Occipital lobe (tissue), 2 donors: ENCODE data around the gene FAM83E. TPM values are rescaled to one million over a fixed set of nuclear protein-coding genes. Genes with fewer than 3 reads are reported as not detected.
"Not testable (repeated sequence)": the region's sequence is repeated elsewhere in the genome, so short reads cannot be mapped to it uniquely, and the experiment has no call there.

ENCODE experiments used
- DNase-seq: peaks from one replicate; lab custom pipeline; 2025; lab: John Stamatoyannopoulos, UW
- total RNA-seq: library from RNA; depleted of rRNA; stranded (reverse); fragments of >200 nt; gene quantifications from one replicate; pipeline ENCODE4 v1.2.3, GENCODE V29; 2014

Gene FAM83E
- total RNA-seq, 1 donor from 2014 or later = 0.47 TPM

DNA sequence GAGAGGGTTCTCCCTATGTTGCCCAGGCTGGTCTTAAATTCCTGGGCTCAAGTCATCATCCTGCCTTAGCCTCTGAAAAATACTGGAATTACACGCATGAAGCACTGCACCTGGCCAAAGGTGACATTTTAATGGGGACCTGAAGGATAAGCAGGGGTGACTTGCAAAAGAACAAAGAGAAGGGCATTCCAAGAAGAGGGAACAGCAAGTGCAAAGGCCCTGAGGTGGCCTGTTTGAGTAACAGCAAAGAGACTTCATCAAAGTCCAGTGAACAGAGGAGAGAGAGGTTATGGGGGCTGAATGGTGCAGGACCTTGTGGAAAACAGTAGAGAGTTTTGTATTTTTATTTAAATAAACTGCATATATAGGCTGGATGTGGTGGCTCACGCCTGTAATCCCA, 27.0 kb upstream of the FAM83E start:
- no peak for DNase-seq

- DNase-seq = no peak
These were observed 24.9 kb upstream of the FAM83E start for GRCh38 chr19:48639483-48640375.

- DNase-seq = no peak
These were observed 24.0 kb upstream of the FAM83E start for GRCh38 chr19:48638831-48639381.

DNA sequence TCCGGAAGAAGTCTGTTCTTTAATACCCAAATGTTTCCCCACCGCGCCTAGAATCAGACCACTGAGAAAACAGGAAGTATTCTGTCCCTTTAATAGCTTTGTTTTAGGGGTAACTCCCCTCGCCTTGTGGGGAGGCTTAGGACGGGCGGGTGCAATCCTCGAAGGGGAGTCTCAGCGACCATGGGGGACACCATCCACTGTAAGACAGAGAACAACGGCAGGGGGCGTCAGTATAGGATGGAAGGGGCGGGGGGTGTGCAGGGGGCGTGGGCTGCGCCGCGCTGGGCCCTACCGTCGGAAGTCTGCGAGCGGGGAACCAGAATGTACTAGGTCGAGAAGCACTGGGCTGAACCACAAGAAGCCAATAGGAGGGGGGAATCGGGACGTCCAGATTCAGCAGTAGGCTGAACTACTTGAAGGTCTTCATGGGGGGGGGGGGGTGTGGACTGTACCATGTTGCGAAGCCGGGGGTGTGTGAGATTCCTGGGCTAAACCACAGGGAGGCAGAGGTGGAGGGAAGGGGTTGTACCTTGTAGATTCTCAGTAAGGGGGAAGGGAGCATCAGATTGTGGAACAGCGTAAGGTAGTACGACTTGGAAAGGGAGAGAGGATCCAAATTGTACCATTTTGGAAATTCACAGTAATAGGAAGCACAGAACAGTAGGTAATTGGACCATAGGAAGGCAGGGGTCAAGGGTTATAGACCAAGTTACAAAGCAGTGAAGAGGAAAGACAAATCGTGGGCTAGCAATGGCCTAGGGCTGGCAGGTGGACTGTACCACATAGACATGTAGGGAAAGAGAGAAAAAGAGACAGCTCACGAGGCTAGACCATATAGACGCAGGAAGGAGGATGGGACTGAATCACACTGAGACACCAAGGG, 23.3 kb upstream of the FAM83E start:
- DNase-seq = peak; percentile 89

DNA sequence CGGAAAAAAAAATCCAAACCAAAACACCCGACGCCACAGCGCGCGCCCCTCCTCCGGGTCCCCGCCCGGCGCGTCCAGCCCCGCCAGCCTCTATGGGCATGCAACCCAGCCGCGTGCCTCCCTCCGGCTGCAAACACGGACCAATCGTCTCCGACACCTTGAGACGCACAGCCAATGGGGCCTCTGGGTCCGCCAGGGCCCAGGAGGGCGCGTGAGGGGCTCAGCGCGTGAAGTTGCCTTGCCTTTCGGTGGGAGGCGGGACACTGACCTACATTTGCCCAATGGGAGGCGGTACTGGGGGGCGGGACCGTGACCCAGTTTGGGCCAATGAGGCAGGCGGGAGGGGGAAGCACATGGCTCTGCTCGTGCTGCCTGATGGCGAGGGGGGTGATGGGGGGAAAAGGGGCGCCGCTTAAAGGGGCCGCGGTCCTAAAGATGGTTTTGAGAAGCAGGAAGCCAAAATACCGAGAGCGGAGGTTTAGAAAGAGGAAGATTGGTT, 22.6 kb upstream of the FAM83E start:
- peak; percentile 99 for DNase-seq

- DNase-seq = peak; percentile 71
These were observed 22.1 kb upstream of the FAM83E start, which contains the start of gene DBP for GRCh38 chr19:48636859-48637448. DBP (minus strand) TSS chr19:48637379; CDS start chr19:48636994, 385 bp downstream.

DNA sequence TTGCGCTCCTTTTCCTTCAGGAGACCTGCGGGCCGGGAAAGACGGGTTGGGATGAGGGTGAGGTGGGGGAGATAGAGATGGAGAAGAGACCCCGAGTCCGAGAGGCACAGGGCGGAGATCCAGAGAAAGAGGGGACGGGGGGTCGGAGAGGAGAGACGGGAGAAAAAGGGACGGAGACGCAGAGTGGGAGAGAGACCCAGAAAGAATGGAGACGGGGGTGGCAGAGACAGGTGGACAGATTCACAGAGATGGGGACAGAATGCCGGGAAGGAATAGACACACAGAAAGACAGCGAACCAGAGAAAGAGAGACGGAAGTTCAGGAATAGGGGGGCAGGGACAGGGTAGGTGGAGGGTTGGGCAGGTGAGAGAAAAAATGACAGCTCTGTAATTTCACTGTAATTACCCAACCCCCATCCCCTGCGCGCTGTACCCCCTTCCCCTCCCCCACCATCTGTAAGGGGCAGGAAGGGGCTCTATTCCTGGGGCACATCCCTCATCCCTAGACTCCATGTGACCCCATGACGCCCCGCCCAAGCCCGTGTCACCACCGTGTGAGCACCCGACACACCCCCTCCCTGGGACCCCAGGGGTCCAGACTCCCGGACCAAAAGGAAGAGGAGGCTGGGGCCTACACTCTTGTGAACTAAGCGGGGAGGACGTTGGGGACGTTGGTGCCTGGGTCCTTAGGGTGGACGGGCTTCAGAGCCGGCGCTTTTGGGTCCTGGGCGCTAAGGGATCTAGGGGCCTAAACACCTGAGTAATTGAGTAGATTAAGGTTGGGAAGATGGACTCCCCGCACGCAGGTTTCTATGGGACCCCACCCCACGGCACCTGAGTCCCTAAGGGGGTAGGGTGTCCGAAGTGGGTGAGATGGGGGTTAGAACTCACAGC, 21.3 kb upstream of the FAM83E start:
- DNase-seq = no peak

- DNase-seq = peak; percentile 33
These were observed 20.5 kb upstream of the FAM83E start for GRCh38 chr19:48635263-48635965.

GRCh38 chr19:48634424-48635262, 19.8 kb upstream of the FAM83E start:
- DNase-seq = peak; percentile 91

DNA sequence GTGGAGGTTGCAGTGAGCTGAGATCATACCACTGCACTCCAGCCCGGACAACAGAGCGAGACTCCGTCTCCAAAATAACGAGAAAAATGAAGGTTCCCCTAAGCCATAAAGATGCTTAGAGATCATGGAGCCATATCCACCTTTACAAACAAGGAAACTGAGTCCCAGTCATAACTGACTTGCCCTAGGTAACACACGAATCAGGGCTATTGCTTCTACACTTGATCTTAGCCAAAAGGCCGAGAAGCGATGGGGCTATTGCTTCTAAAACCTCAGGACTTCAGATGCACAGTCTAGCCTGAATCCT, 19.1 kb upstream of the FAM83E start:
- DNase-seq = no peak

DNA sequence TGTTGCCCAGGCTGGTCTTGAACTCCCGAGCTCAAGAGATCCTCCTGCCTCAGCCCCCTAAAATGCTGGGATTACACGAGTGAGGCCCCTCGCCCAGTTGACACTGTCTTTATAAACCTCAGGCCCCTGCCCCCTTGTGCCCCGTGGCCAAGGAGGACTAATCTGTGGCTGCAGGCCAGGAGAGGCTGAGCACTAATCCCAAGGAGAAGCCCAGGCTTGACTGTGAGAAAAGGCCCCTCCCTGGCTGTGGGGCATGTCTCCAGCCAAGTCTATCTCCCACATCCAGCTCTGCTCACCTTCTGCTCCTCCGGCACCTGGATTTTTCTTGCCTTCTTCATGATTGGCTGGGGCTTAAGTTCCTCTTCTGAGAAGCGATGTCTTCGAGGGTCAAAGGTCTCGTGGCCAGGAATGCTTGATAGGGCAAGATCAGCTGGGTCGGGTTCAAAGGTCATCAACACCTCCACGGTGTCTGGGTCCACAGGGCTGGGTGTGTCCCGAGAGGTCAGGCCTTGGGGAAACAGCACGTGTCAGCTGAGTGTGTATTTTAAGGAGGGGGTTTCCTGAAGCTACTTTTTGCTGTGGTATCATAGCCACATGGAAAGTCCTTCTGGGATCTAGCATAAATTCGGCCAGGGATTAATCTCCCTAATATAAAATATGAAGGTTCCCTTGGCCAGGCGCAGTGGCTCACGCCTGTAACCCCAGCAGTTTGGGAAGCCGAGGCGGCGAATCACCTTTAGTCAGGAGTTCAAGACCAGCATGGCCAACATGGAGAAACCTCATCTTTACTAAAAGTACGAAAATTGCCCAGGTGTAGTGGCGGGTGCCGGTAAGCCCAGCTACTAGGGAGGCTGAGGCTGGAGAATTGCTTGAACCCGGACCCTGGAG, 18.5 kb upstream of the FAM83E start:
- no peak for DNase-seq

- DNase-seq = no peak
These were observed 17.8 kb upstream of the FAM83E start for GRCh38 chr19:48632692-48633147.

DNA sequence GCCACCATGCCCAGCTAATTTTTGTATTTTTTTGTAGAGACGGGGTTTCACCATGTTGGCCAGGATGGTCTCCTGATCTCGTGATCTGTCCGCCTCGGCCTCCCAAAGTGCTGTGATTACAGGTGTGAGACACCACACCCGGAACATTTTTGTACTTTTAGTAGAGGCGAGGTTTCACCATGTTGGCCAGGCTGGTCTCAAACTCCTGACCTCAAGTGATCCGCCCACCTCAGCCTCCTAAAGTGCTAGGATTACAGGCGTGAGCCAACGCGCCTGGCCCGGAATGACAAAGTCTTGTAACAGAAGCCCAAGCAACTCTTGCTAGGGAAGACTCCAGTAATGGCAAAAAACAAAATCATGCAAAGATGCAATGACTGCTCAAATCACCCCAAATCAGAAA, 17.4 kb upstream of the FAM83E start:
- DNase-seq = not testable (repeated sequence)

- no peak for DNase-seq
These were observed 16.3 kb upstream of the FAM83E start for GRCh38 chr19:48631225-48631624.

DNA sequence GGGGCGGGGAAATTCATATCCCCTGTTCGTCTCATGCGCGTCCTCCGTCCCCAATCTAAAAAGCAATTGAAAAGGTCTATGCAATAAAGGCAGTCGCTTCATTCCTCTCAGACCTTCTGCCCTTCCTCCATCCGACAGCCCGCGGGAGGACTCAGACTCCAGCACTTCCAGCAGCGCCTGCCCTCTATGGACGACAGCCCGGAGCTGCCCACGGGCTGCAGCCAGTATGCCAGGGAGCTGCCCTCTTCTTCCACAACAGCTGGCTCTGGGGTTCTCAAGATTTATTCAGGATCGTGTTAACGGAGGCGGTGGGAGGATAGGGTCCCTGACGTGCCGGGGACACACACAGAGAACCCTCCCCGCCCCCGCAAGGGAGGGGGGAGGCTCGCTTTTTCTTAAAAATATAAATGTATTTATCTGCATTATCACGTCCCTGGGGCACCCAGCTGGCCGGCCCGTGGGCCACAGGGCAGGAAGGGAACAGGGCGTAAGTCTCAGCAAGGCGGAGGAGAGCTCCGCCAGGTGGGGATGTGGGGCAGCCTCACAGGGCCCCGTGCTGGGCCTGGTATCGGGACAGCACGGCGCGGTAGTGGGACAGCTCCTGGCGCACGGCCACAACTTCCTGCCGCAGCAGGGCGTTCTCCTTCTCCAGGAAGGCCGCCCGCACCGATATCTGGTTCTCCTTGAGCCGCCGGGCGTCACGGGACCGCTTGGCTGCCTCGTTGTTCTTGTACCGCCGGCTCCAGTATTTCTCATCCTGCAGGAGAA, 15.6 kb upstream of the FAM83E start:
- no peak for DNase-seq

GRCh38 chr19:48629599-48630295, 14.9 kb upstream of the FAM83E start:
- DNase-seq = no peak

GRCh38 chr19:48629297-48629598, 14.4 kb upstream of the FAM83E start:
- DNase-seq = no peak
